ENCODE data around the gene KLK12.

- no peak for TF ChIP-seq ZFP30 (CRISPR knock-in tag; IDR thresholded peaks at IDR 0.05)
- no peak for TF ChIP-seq CSRNP3 (CRISPR knock-in tag; IDR thresholded peaks at IDR 0.05)
- no peak for TF ChIP-seq PPARA (CRISPR knock-in tag; IDR thresholded peaks at IDR 0.05; ENCODE audit: borderline replicate concordance)
- no peak for TF ChIP-seq GLIS3 (CRISPR knock-in tag; IDR thresholded peaks at IDR 0.05)
- no peak for TF ChIP-seq ZNF565 (CRISPR knock-in tag; conservative IDR thresholded peaks at IDR 0.05; ENCODE audit: low read depth)
- TF ChIP-seq ZNF70 (CRISPR knock-in tag; IDR thresholded peaks at IDR 0.05): no peak
- TF ChIP-seq BACH2 (CRISPR knock-in tag; IDR thresholded peaks at IDR 0.05; ENCODE audit: borderline replicate concordance): no peak
- no peak for TF ChIP-seq CREB5 (CRISPR knock-in tag; IDR thresholded peaks at IDR 0.05; ENCODE audit: low read depth)
- TF ChIP-seq POU6F1 (CRISPR knock-in tag; IDR thresholded peaks at IDR 0.05; ENCODE audit: borderline replicate concordance, low read depth): no peak
Observed at GRCh38 chr19:51024924-51025323, 9.9 kb downstream of the KLK12 start.
